GM12892 (cell line): ENCODE data around the gene ZFHX3.

Experiments used
- DNase-seq: peaks from one replicate; pipeline ENCODE4 v3.0.0; 2011; ENCODE audit not compliant: insufficient read length
- FAIRE-seq: peaks from 2 replicates; lab custom pipeline; 2011; peaks lifted over from hg19 to GRCh38; lab: Jason Lieb, UNC
- POLR2A ChIP-seq: IDR thresholded peaks from 2 replicates; pipeline ENCODE4 v1.6.1; 2011; ENCODE audit warnings: low read depth, low read length, control low read depth
- POLR2AphosphoS5 ChIP-seq: IDR thresholded peaks from 2 replicates; pipeline ENCODE4 v1.6.1; 2011; ENCODE audit warnings: low read depth, low read length, control low read depth
- TAF1 ChIP-seq: IDR thresholded peaks from 2 replicates; pipeline ENCODE4 v1.6.1; 2011; ENCODE audit warnings: low read depth, mild to moderate bottlenecking, control low read depth, low read length, borderline replicate concordance

Gene ZFHX3

DNA sequence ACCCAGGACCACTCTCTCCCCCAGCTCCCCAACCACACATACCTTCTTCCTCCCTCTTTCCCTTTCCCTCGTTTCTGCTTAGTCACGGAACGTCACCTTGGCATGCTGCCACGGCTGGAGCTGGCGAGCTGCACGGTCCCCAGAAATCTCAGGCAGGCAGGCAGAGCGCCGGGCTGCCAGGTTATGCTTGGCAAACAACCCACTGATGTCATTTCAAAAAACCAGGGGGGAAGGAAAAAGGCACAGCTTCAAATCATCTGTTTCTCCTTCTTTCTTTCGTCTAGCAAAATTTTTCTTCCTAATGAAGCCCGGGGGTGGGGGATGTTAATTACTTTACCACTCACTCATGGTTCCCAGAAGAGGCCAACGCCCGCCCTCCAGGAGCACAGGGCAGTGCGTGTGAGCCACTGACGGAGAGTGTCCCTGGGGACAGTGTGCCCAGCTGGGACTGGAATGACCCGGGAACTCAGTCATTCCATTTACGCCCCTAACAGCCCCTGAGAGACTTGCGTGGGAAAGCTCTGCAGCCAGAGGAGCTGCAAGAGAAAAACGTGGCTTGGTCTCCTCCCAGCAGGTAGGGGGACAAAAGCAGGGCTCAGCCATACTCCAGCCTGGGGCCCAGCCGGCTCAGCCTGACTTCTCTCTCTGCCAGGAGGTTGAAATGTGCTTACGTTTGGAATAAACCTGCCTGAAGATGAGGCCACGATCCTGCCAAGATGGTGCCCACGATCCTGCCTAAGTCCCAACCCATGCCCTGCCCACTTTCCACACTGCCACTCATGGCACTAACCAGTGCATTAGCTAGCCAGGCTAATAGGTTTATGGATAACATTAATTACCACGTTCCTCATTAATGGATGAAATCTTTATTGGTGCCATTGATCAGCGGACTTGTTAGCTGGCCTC lies 198.9 kb downstream of the ZFHX3 start:
- no peak for TF ChIP-seq TAF1
- no peak for TF ChIP-seq POLR2A
- no peak for TF ChIP-seq POLR2AphosphoS5
- no peak for FAIRE-seq
- DNase-seq: no peak

DNA sequence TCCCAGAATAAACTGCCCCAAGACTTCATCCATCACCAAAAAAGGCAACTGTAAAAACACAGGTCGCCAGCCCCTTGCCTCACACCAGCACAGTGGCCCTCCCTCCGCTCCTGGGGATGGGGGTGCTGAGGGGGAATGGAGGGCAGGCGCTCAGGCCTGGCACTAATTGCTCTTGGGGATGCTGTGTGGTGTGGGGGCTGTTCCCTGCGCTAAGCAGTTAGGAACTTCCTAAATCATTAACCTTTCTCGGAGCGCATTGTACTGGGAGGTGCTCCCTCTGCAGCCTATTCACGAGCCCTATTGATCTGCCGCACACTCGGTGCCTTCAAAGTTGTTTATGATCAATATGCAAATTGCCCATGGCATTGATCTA lies 199.9 kb downstream of the ZFHX3 start:
- no peak for TF ChIP-seq POLR2AphosphoS5
- TF ChIP-seq POLR2A: no peak
- no peak for TF ChIP-seq TAF1
- DNase-seq (no peak), FAIRE-seq (no peak)

DNA sequence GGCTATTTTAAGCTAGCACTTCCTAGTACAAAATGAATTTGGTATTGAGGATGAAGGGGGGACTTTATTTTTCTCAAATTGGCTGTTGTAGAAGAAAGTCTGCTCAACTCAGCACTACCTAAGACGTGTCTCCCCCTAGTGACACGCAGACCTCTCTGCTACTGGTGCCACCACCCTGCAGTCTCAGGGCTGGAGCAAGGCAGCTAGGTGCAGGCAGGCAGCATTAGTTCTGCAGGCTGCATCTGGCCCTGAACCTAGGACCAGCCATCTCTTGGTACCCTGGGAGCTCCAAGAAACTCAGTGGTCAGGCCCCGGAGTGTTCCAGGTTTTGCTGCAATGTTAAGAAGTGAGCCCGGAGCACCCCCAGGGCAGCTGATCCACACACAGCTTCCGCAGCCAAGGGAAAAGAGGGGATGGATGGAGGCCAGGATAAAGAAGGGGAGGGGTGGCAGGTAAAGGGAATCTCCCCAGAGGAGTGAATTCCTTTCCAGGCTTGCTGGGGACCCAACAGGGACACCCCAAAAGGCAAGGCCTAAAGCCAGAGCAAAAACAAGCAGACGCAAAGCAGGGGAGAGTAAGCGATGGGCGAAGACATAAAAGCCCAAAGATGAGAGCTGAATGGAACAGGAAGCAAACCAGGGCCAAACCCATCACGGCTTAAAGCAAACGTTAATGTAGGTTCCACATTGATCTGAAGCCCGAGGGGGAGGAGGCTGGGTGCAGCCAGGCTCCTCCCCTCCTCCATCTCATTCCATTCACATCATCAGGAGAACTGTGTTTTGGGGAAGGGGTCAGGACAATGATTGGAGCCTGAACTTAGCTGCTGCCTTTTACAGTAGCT lies 200.5 kb downstream of the ZFHX3 start:
- FAIRE-seq (no peak), DNase-seq (peak; percentile 42)

DNA sequence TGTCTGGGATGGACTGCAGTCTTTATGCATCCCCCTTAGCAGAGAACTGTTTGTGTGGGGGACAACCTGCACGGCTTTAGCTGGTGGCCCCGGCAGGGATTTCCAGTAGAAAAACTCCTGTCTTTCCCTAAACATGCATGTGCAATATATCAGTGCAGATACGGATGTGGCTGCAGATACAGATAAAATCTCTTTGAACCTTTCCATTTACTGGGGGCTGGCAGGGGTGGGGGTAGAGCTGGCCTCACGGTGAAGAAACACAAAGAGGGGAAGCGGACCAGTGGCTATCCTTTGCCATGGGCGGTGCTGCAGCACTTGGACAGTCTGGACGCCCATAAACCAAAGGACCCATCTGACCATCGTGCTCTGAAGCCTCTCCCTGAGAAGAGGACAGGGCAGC lies 201.3 kb downstream of the ZFHX3 start:
- TF ChIP-seq POLR2AphosphoS5: no peak
- TF ChIP-seq POLR2A: no peak
- TF ChIP-seq TAF1: no peak
- no peak for FAIRE-seq
- DNase-seq: no peak

More for the DNA sequence above, 200.5 kb downstream of the ZFHX3 start:
- no peak for TF ChIP-seq POLR2A
- TF ChIP-seq POLR2AphosphoS5: no peak
- no peak for TF ChIP-seq TAF1

DNA sequence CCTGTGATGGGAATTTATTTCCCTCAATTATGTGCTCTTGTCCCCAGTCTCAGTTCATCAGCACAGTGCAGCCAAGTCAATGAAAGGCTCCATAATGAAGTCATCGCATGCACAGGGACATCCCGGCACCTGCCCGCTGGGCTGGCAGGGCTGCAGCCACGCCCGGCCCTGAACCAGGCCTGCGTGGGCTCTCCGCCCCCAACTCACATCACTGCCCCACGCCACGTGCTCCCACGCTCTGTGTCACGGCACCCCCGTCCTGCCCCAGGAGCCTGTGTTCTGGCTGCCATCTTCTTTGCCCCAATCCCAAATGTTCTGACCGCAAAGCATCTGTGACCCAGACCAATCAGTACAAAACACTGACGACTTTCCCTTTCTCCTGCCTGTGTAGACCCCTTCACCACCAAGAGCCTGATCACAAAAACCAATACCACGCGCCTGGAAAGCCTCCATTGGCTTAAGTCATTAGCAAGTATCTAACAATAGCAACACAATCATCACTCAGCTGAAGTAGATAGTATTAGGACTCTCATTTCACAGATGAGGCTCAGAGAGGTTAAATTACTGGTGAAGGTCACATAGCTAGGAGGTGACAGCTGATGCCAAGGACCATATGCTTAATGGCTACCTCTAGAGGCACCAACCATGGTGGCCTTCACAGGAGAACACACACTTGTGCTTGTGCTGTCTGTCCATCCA lies 202.5 kb downstream of the ZFHX3 start:
- TF ChIP-seq POLR2AphosphoS5 (no peak), POLR2A (no peak), TAF1 (no peak)
- DNase-seq: no peak
- FAIRE-seq: no peak

DNA sequence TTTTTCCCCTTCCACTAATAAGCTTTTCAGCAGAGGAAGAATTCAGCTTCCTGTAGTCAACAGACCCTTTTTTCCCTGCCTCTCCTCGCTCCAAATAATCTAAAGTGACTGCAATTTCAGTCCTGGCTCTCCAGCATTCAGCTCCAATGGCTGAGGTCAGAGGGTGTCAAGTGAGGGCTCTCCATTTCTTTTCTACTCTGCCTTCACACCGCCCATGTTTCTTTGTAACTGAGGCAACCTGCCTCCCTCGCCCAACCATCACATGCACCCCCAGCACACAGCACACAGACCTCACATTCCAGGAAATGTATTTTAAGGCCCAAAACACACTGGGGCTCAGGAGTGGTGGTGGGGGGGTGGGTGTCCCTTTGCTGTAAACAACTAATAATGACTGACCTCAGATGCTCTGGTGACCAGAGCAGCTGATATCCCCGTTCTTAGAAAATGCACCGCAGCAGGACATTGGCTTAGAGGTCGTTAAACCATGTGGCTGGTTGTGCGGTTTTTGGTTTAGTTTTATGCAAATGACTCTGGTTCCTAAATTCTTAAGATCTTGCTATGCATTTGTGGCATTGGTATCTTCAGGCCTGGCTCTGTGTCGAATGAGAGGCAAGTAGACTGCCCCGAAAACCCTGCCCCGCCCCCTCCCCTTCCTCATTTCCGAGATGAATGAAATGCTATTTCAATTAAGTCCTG lies 203.6 kb downstream of the ZFHX3 start:
- DNase-seq (no peak), FAIRE-seq (peak; percentile 58)
- no peak for TF ChIP-seq TAF1
- TF ChIP-seq POLR2A: no peak
- TF ChIP-seq POLR2AphosphoS5: no peak

DNA sequence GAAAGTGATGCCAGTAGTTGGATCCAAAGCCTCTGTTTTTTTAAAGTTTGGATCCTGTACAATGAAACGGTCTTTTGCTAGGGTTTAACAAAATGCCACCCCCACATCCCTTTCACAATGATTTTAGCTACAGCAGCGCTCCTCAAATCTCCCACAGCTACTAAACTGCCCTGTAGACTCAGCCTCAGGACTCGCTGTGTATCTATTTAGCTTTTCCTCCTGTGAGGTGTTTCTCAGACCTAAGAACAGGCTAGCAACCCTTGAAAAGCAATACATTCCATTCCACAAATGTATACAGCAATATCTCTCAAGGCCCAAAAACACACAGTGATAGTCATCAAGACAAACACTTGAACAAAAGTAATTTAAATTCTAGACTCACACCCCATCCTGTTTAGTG lies 206.4 kb downstream of the ZFHX3 start:
- no peak for DNase-seq
- no peak for FAIRE-seq
- TF ChIP-seq POLR2AphosphoS5 (no peak), TAF1 (no peak), POLR2A (no peak)

DNA sequence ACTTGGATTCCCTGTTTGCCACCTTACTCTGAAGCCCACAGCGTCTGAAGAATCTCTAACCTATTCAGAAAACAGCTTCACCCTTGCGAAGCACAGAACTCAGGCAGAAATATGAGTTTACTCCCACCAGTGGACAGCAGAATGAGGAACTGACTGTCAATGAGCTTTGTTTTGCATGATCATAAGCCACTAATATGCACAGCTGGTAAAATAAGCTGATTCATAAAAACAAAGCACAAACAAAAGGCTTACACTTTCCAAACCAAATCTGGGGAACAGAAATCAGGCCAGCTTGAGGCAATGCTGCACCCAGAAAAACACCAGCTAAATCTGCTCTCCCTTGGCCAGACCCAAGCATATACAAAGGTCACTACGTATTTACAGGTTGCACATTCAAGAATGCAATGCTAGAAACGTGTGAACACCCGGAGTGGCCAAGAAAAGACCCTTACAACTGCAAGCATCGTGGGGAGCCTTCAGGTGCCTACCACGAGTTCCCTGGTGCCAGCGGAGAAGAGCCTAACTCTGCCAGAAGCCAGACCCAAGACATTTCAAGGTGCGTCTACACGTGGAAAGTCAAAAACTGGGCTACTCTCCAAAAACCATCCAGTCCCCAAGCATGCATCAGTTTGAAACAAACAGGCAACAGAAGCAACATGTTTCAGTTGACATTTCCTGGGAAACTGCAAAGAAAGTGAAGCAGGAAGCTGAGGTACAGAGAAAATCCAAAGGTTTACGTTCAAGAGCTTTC lies 207.1 kb downstream of the ZFHX3 start:
- no peak for FAIRE-seq
- DNase-seq: no peak

DNA sequence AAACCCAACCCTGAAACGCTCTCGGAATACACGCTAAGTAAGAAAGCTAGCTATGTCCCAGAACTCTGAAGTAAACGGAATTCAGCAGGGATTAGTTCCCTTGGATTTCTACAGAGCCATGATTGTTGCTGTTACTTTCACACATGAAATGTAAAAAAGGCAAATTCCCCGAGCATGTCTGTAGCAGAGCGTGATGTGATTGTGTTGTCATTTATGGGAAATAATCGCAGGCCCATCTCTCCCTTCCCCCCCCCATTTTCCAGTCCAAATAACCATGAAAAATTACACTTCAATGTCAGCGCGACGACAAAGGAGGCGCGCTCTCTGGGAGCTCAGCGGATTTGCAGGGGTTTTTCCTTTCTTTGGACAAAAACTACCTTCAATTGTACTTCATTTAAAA lies 209.0 kb downstream of the ZFHX3 start:
- DNase-seq (no peak), FAIRE-seq (no peak)
- TF ChIP-seq POLR2AphosphoS5 (no peak), POLR2A (no peak), TAF1 (no peak)

More for the DNA sequence above, 207.1 kb downstream of the ZFHX3 start:
- TF ChIP-seq TAF1 (no peak), POLR2A (no peak), POLR2AphosphoS5 (no peak)

DNA sequence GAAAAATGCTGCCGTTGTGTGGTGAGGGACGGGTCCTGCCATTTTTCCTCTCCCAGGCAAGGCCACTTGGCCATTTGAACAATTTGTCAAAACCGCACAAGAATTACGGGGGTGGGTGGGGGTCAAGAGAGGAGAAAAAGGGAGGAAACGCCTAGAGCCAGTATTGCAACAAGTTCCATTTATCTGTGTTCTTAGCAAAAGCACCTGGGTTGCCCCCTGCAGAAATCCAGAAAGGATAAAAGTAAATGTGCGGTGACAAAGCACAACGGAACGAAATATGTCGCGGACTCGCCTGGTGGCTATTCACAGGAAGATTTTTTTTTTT lies 209.4 kb downstream of the ZFHX3 start:
- FAIRE-seq: no peak
- no peak for DNase-seq
- TF ChIP-seq POLR2A (no peak), TAF1 (no peak), POLR2AphosphoS5 (no peak)
